HepG2 (cell line): ENCODE data around the gene MAP2K2. TPM values are rescaled to one million over a fixed set of nuclear protein-coding genes. Genes with fewer than 3 reads are reported as not detected.

Experiments
- ATAC-seq: fragments of 200-7000 bp; cut with Tn5 transposase; 3 replicates; pipeline ENCODE4 v1.9.1; 2020; ENCODE audit warnings: mild to moderate bottlenecking, moderate library complexity
- BruUV-seq: library from RNA; stranded (reverse); fragments of 400-500 nt; replicated peaks from 2 replicates; lab custom pipeline; 2021; lab: Mats Ljungman, UMichigan
- CTCF ChIA-PET: fragments of 300-600 bp; formaldehyde crosslinking; extraction: SDS; loops from one replicate; lab custom pipeline; 2021; ENCODE audit warnings: low total read pairs, inconsistent platforms, low intra/inter-chr PET ratio; lab: Yijun Ruan, JAX
- POLR2A ChIA-PET: fragments of 350-600 bp; sonication (Branson Sonifier 250); formaldehyde crosslinking; loops from one replicate; lab custom pipeline; 2020; ENCODE audit warnings: antibody characterized with exemption, inconsistent platforms; lab: Yijun Ruan, JAX
- DNase-seq: peaks from one replicate; pipeline ENCODE4 v3.0.0-alpha.2; 2015; ENCODE audit warnings: low spot score
- FAIRE-seq: peaks from 3 replicates; lab custom pipeline; 2011; peaks lifted over from hg19 to GRCh38; lab: Jason Lieb, UNC
- H2AFZ ChIP-seq: one replicate; pipeline ENCODE4 v1.6.1; 2011; ENCODE audit warnings: low read length, inconsistent platforms
- H3K27ac ChIP-seq: fragments of 300-600 bp; 3 replicates; pipeline ENCODE4 v1.8.0; 2011; ENCODE audit warnings: mixed run types, mild to moderate bottlenecking, mixed read lengths, low read length, inconsistent platforms; ENCODE audit not compliant: insufficient read depth; ENCODE audit errors: extremely low read length
- H3K27me3 ChIP-seq, 2 experiments: fragments of 200-600 bp in 1 of 2; 2 replicates in 1 of 2; 3 replicates in 1 of 2; pipeline versions ENCODE4 v1.6.0 to v1.8.0; 2011; ENCODE audit warnings: low read length in 2 of 2, mild to moderate bottlenecking in 2 of 2, moderate library complexity in 2 of 2, inconsistent platforms in 1 of 2; ENCODE audit not compliant: insufficient read depth in 2 of 2, control insufficient read depth in 1 of 2
- H3K36me3 ChIP-seq, 2 experiments: fragments of 200-600 bp in 1 of 2; replicated peaks in 1 of 2; 2 replicates in 1 of 2; 3 replicates in 1 of 2; pipeline versions ENCODE4 v1.5.1 to v1.8.0; 2011; ENCODE audit warnings: low read length in 2 of 2, inconsistent platforms in 1 of 2; ENCODE audit not compliant: insufficient read depth in 2 of 2, control insufficient read depth in 1 of 2
- H3K4me1 ChIP-seq: 2 replicates; pipeline ENCODE4 v1.5.1; 2012; ENCODE audit warnings: low read length, inconsistent platforms; ENCODE audit not compliant: insufficient read depth
- H3K4me2 ChIP-seq: 2 replicates; pipeline ENCODE4 v1.6.0; 2011; ENCODE audit warnings: low read depth, low read length, inconsistent platforms
- H3K4me3 ChIP-seq, 3 experiments: fragments of 200-600 bp in 1 of 3; sonication (generic), shearing (Covaris generic) in 1 of 3; replicated peaks in 1 of 3; 2 replicates each; pipeline ENCODE4 v1.5.1; 2011 to 2016; ENCODE audit warnings: low read length in 3 of 3, inconsistent platforms in 2 of 3, low read depth in 2 of 3, mild to moderate bottlenecking in 2 of 3, control low read depth in 1 of 3, mixed read lengths in 1 of 3; ENCODE audit not compliant: insufficient read depth in 1 of 3
- H3K79me2 ChIP-seq: one replicate; pipeline ENCODE4 v1.6.1; 2011; ENCODE audit warnings: low read length, inconsistent platforms; ENCODE audit not compliant: insufficient read depth
- H3K9ac ChIP-seq: 2 replicates; pipeline ENCODE4 v1.6.0; 2011; ENCODE audit warnings: mild to moderate bottlenecking, low read depth, low read length, inconsistent platforms; ENCODE audit not compliant: insufficient read depth
- H3K9me3 ChIP-seq: 2 replicates; pipeline ENCODE4 v1.5.1; 2012; ENCODE audit warnings: mild to moderate bottlenecking, low read length
- H4K20me1 ChIP-seq: 2 replicates; pipeline ENCODE4 v1.6.0; 2011; ENCODE audit warnings: inconsistent platforms, mild to moderate bottlenecking, low read length, moderate library complexity; ENCODE audit not compliant: insufficient read depth
- AGO2 ChIP-seq: fragments of 200-400 bp; formaldehyde crosslinking; optimal IDR thresholded peaks from 2 replicates; pipeline ENCODE3; 2017; ENCODE audit warnings: mild to moderate bottlenecking, low read depth, low read length, moderate library complexity
- KLF11 ChIP-seq: IDR thresholded peaks from 2 replicates; pipeline ENCODE4 v1.6.1; 2016; ENCODE audit warnings: missing compliant biosample characterization
- PATZ1 ChIP-seq: sonication (generic); formaldehyde crosslinking; IDR thresholded peaks from 2 replicates; pipeline ENCODE4 v1.4.0; 2020; ENCODE audit warnings: missing genetic modification reagents
- PHB2 ChIP-seq: fragments of 450-650 bp; IDR thresholded peaks from 2 replicates; pipeline ENCODE4 v1.6.1; 2018; ENCODE audit not compliant: partially characterized antibody
- POLR2A ChIP-seq, 2 experiments: IDR thresholded peaks; 2 replicates each; pipeline ENCODE4 v1.6.1; 2011; ENCODE audit warnings: low read depth in 2 of 2, low read length in 2 of 2, mild to moderate bottlenecking in 1 of 2, moderate library complexity in 1 of 2; ENCODE audit not compliant: insufficient read depth in 1 of 2
- XBP1 ChIP-seq: sonication (generic); formaldehyde crosslinking; IDR thresholded peaks from 2 replicates; pipeline ENCODE4 v1.5.0; 2020; ENCODE audit warnings: missing genetic modification reagents
- WGBS: methylation state at CpG from one replicate; pipeline ENCODE4 v1.1.6; 2017; ENCODE audit warnings: low lambda C conversion rate; 5-methylcytosine and 5-hydroxymethylcytosine counted together
- in situ Hi-C: cut with HindIII; loops from 2 replicates; pipeline ENCODE4 v1.10.0; 2017; ENCODE audit warnings: low pct_unique_long_range_greater_than_20kb; ENCODE audit not compliant: extremely low pct_ligation_motif_present
- intact Hi-C: fragments of 100-400 bp; cut with micrococcal nuclease; formaldehyde crosslinking; loops from one replicate; pipeline ENCODE4 v1.10.0; 2022; ENCODE audit not compliant: unreplicated experiment
- polyA plus RNA-seq, 8 experiments: library from polyadenylated mRNA; depleted of rRNA in 3 of 8; stranded (reverse) in 7 of 8; unstranded in 1 of 8; fragments of >200 nt; fragmentation: Illumina TruSeq in 4 of 8; extraction: Trizol in 4 of 8; gene quantifications; 2 replicates each; pipeline versions ENCODE4 v1.2.1 to v1.2.3, GENCODE V29; 2011 to 2016; ENCODE audit warnings: low read depth in 4 of 8, missing spikeins in 1 of 8, mixed read lengths in 1 of 8; ENCODE audit not compliant: insufficient read depth in 1 of 8
- total RNA-seq, 5 experiments: library from RNA; depleted of rRNA; stranded (reverse); fragments of >200 nt; fragmentation: Illumina TruSeq; extraction: Trizol; gene quantifications; 2 replicates each; pipeline ENCODE4 v1.2.3, GENCODE V29; 2016; ENCODE audit warnings: low read depth in 1 of 5

Gene MAP2K2
- total and polyA plus RNA-seq, 2 of the 13 experiments (the other 11 are each of a cell fraction or from before 2014, with no cell fraction given) = 70.3 to 80.9 TPM

GRCh38 chr19:4115050-4115817 lies 8.7 kb downstream of the MAP2K2 start:
- Histone ChIP-seq H2AFZ (no peak overlapping the region), H3K9me3 (no peaks in the 10 kb centered on the region), H3K4me3 (no peak overlapping the region), H3K9ac (no peak overlapping the region), H3K36me3 (peaks cover 19 to 55% of the 10 kb centered on the region in 2 experiments; a peak in 4 of 5 replicates), H3K4me1 (no peaks in the 10 kb centered on the region; the same call in 1 of the 2 replicates), H3K27ac (no peak overlapping the region), H3K27me3 (no peaks in the 10 kb centered on the region), H3K4me2 (no peak overlapping the region), H4K20me1 (0 out of 2 replicates have a peak, but pooled peaks cover 3% of the 10 kb centered on the region)
- DNase-seq (no peak), FAIRE-seq (no peak), ATAC-seq (no peak)
- WGBS = 92% methylated on average over 19 of the region's 27 CpGs
- ChIA-PET POLR2A (no interaction called here), CTCF (no interaction called here)
- no TSS peak for BruUV-seq
- in situ Hi-C loops (no loop called here), intact Hi-C loops (no loop called here)
- no peak for TF ChIP-seq PHB2
- TF ChIP-seq POLR2A (IDR thresholded peaks at IDR 0.05; ENCODE audit: insufficient read depth in 1 of 2, low read depth in 2 of 2, low read length in 2 of 2) = 0 out of 4 replicates have a peak, but pooled peaks of 1 of the 2 experiments have one; percentile 19
- TF ChIP-seq XBP1 = no peak
- peak; percentile 65 for TF ChIP-seq AGO2
- TF ChIP-seq, all 625 proteins: peak for 2
- H3K79me2 ChIP-seq = no peaks in the 10 kb centered on the region

GRCh38 chr19:4114181-4114580 lies 9.7 kb downstream of the MAP2K2 start:
- Histone ChIP-seq H3K4me1 (no peaks in the 10 kb centered on the region; the same call in 1 of the 2 replicates), H3K27ac (no peak overlapping the region), H3K9ac (no peak overlapping the region), H3K4me3 (no peak overlapping the region), H3K36me3 (peaks cover 21 to 62% of the 10 kb centered on the region in 2 experiments; a peak in 4 of 5 replicates), H2AFZ (no peak overlapping the region), H3K4me2 (no peak overlapping the region), H3K79me2 (no peaks in the 10 kb centered on the region), H3K27me3 (no peaks in the 10 kb centered on the region), H3K9me3 (no peaks in the 10 kb centered on the region), H4K20me1 (0 out of 2 replicates have a peak, but pooled peaks cover 3% of the 10 kb centered on the region)
- BruUV-seq = no TSS peak
- WGBS = 94% methylated on average over 13 of the region's 19 CpGs
- TF ChIP-seq KLF11 = no peak
- no peak for TF ChIP-seq PATZ1 (CRISPR knock-in tag)
- FAIRE-seq = no peak
- POLR2A ChIA-PET = interaction anchor here (0.6 kb wide), 1 partner anchor 10 kb away, joined by 3 read pairs; no protein-coding TSS in a partner anchor
- no peak for ATAC-seq
- CTCF ChIA-PET = no interaction called here
- in situ Hi-C loops = no loop called here
- intact Hi-C loops = no loop called here
- no peak for DNase-seq
